Stomach (tissue), 4 donors: ENCODE results near the gene GRK4.

Source experiments
- CTCF ChIP-seq, 7 experiments: fragments of 450-650 bp in 4 of 7; fragments of 200-600 bp in 3 of 7; sonication (generic) in 3 of 7; IDR thresholded peaks; one replicate each; pipeline ENCODE4 v1.5.1; 2016 to 2019; ENCODE audit warnings: antibody characterized with exemption in 7 of 7, control low read depth in 2 of 7, mild to moderate bottlenecking in 1 of 7
- POLR2A ChIP-seq, 4 donors: fragments of 450-650 bp; IDR thresholded peaks; one replicate each; pipeline ENCODE4 v1.6.1; 2016; ENCODE audit warnings: antibody characterized with exemption in 4 of 4, control low read depth in 2 of 4, mild to moderate bottlenecking in 1 of 4, moderate library complexity in 1 of 4

GRCh38 chr4:2930135-2930757 lies 33.1 kb upstream of the GRK4 start:
- TF ChIP-seq POLR2A (IDR thresholded peaks at IDR 0.05) (no peak), CTCF (IDR thresholded peaks at IDR 0.05) (no peak)
